ENCODE results near the gene PNPLA8. TPM values are rescaled to one million over a fixed set of nuclear protein-coding genes. Genes with fewer than 3 reads are reported as not detected.

Gene PNPLA8
- total and polyA plus RNA-seq, 11 donors: 12.5 to 61.5 (median 32.8) TPM

- DNase-seq (no peak), ATAC-seq (no peak)
- 78 to 91% (median 82%) methylated on average over 2 of the region's 2 CpGs for WGBS, 4 donors
- H3K9me3 ChIP-seq: no peaks in the 10 kb centered on the region
- peaks cover 7 to 53% (median 26%) of the 10 kb centered on the region in 9 donors for H3K27me3 ChIP-seq
- intact Hi-C loops (cut with DNase I): loop anchor here in 4 of 10 donors (5.0 to 10.0 kb wide), 2 partner anchors 51 to 267 kb away; no protein-coding TSS in a partner anchor
- peaks cover 0 to 20% (median 14%) of the 10 kb centered on the region in 12 donors for H3K4me1 ChIP-seq
- TF ChIP-seq CTCF (IDR thresholded peaks at IDR 0.05) (no peak), POLR2A (IDR thresholded peaks at IDR 0.05) (no peak)
- no peak overlapping the region for H3K27ac ChIP-seq
- H3K4me3 ChIP-seq: no peak overlapping the region
- H3K36me3 ChIP-seq: no peaks in the 10 kb centered on the region
Measured at GRCh38 chr7:108451296-108451848, 74.6 kb downstream of the PNPLA8 start.

GRCh38 chr7:108450160-108450559, 75.8 kb downstream of the PNPLA8 start:
- intact Hi-C loops (cut with DNase I): loop anchor here in 4 of 10 donors (5.0 to 10.0 kb wide), 2 partner anchors 52 to 265 kb away; no protein-coding TSS in a partner anchor

GRCh38 chr7:108449521-108449920, 76.4 kb downstream of the PNPLA8 start:
- intact Hi-C loops (cut with DNase I): no loop called here
- H3K36me3 ChIP-seq: no peaks in the 10 kb centered on the region
- TF ChIP-seq POLR2A (IDR thresholded peaks at IDR 0.05): no peak
- no peak for TF ChIP-seq CTCF (IDR thresholded peaks at IDR 0.05)
- no peak for ATAC-seq
- H3K27ac ChIP-seq: no peak overlapping the region
- no peaks in the 10 kb centered on the region for H3K9me3 ChIP-seq
- no peak for DNase-seq
- H3K4me3 ChIP-seq: no peak overlapping the region
- H3K27me3 ChIP-seq: peaks cover under 1 to 38% (median 7%) of the 10 kb centered on the region in 9 donors
- peaks cover 0 to 2% (median under 1%) of the 10 kb centered on the region in 12 donors for H3K4me1 ChIP-seq

More at GRCh38 chr7:108450160-108450559, 75.8 kb downstream of the PNPLA8 start:
- DNase-seq: no peak
- Histone ChIP-seq H3K27me3 (peaks cover 7 to 44% (median 14%) of the 10 kb centered on the region in 9 donors), H3K36me3 (no peaks in the 10 kb centered on the region), H3K27ac (no peak overlapping the region), H3K9me3 (no peaks in the 10 kb centered on the region), H3K4me3 (no peak overlapping the region), H3K4me1 (peaks cover 0 to 8% (median 7%) of the 10 kb centered on the region in 12 donors)
- no peak for ATAC-seq
- WGBS, 4 donors: 79 to 92% (median 84%) methylated on average over 1 of the region's 1 CpG
- TF ChIP-seq POLR2A (IDR thresholded peaks at IDR 0.05) (no peak), CTCF (IDR thresholded peaks at IDR 0.05) (no peak)

GRCh38 chr7:108448584-108449505, 77.1 kb downstream of the PNPLA8 start:
- no peak for ATAC-seq
- 71 to 85% (median 78%) methylated on average over 11 of the region's 11 CpGs for WGBS, 4 donors
- H3K27me3 ChIP-seq: peaks cover 0 to 32% (median 5%) of the 10 kb centered on the region in 9 donors

More at GRCh38 chr7:108448584-108449505, 77.1 kb downstream of the PNPLA8 start:
- Histone ChIP-seq H3K36me3 (no peaks in the 10 kb centered on the region), H3K4me1 (no peaks in the 10 kb centered on the region), H3K9me3 (no peaks in the 10 kb centered on the region), H3K27ac (no peak overlapping the region), H3K4me3 (no peak overlapping the region)
- no peak for DNase-seq
- intact Hi-C loops (cut with DNase I): no loop called here
- TF ChIP-seq CTCF (IDR thresholded peaks at IDR 0.05) (no peak), POLR2A (IDR thresholded peaks at IDR 0.05) (no peak)

Data from heart left ventricle (tissue), 16 donors.